Measurements from ENCODE around the gene ZNF277. TPM values are rescaled to one million over a fixed set of nuclear protein-coding genes. Genes with fewer than 3 reads are reported as not detected.

Gene ZNF277
- total RNA-seq, 1 donor from 2014 or later: 21.6 TPM

DNA sequence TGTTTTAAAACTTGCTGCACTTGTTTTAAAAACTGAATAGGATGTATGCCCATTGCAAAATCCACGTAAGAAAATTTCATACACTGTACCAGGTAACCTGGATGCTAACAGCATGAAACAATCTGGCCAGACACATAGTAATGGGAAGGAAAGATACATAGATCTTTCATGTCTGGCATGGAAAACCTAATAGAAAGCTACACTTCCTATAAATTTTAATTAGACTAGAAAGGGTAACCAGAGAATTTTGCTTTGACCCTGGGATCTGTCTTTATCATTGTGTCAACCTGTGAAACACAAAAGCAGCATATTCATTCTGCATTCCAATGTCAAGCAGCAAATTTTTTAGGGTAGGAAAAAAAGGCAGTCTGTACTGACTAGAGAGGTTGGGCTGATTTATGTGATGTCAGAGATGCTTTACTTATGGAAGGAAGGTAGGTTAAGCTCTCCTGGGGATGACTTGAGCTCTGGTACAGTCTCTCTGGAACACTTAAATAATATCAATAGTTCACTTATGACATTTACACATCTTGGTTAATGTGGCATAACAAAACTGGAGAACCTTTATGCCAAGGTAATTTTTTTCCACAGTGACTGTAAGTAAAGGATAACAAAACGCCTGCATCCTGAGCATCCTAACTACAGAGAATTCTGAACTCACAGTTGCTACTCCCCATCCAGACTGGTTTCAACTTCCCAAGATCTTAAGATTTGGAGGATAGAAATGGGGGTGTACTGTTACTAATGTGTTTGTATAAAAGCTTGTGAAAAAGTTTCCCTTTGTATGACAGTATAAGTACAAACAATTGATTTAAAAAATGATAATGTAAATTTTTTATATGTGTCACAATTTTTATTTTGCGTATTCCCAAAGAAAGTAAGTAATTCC, 45.0 kb upstream of the ZNF277 start:
- H3K27me3 ChIP-seq: no peaks in the 10 kb centered on the region
- H3K36me3 ChIP-seq: no peaks in the 10 kb centered on the region
- TF ChIP-seq POLR2A (IDR thresholded peaks at IDR 0.05) (no peak), POLR2AphosphoS5 (IDR thresholded peaks at IDR 0.05; ENCODE audit: insufficient read depth in 1 of 2, low read depth in 1 of 2) (no peak)
- TF ChIP-seq, protein P1, sequence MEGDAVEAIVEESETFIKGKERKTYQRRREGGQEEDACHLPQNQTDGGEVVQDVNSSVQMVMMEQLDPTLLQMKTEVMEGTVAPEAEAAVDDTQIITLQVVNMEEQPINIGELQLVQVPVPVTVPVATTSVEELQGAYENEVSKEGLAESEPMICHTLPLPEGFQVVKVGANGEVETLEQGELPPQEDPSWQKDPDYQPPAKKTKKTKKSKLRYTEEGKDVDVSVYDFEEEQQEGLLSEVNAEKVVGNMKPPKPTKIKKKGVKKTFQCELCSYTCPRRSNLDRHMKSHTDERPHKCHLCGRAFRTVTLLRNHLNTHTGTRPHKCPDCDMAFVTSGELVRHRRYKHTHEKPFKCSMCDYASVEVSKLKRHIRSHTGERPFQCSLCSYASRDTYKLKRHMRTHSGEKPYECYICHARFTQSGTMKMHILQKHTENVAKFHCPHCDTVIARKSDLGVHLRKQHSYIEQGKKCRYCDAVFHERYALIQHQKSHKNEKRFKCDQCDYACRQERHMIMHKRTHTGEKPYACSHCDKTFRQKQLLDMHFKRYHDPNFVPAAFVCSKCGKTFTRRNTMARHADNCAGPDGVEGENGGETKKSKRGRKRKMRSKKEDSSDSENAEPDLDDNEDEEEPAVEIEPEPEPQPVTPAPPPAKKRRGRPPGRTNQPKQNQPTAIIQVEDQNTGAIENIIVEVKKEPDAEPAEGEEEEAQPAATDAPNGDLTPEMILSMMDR (IDR thresholded peaks at IDR 0.05): no peak
- H3K27ac ChIP-seq: no peak overlapping the region
- intact Hi-C loops (cut with DNase I): no loop called here
- DNase-seq (ENCODE audit: extremely low spot score in 2 of 2): no peak
- peaks cover 9% of the 10 kb centered on the region for H3K4me1 ChIP-seq
- H3K9me3 ChIP-seq: no peaks in the 10 kb centered on the region
- H3K4me3 ChIP-seq: no peak overlapping the region

DNA sequence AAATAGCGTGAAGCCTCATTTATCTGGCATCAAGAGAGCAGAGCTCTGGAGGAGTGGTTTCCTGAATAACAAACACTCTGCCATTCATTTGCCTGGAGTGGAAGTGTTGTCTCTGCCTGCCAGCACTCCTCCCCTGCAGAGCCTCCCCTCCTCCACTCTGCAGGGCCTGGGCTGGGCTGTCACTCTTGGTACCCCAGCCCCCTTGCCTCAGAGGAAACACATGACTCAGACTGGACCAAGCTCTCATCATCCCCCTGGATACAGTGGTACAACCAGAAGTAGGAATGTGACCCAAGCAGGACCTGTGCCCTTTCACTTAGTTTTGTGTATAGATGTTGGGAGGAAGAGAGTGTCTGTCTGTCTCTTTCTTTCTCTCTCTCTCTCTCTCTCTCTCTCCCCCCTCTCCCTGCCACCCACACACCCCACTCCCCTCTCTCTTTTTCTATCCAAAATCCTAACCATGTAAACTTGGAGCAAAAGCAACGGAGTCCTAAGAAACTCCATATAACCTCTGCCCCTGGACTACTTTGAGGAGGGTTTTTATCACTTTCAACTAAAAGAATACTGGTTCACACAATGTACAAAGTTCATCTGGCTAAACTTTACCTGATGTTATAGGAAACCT, 44.2 kb upstream of the ZNF277 start:
- intact Hi-C loops (cut with DNase I): no loop called here
- H3K27me3 ChIP-seq: no peaks in the 10 kb centered on the region
- peak overlapping the region; percentile 9 for H3K27ac ChIP-seq
- no peak for DNase-seq (ENCODE audit: extremely low spot score in 2 of 2)
- peaks cover 9% of the 10 kb centered on the region for H3K4me1 ChIP-seq
- H3K9me3 ChIP-seq: no peaks in the 10 kb centered on the region
- H3K36me3 ChIP-seq: no peaks in the 10 kb centered on the region
- TF ChIP-seq POLR2A (IDR thresholded peaks at IDR 0.05) (no peak), POLR2AphosphoS5 (IDR thresholded peaks at IDR 0.05; ENCODE audit: insufficient read depth in 1 of 2, low read depth in 1 of 2) (peak in 1 of 2 donors; percentile 42)
- H3K4me3 ChIP-seq: no peak overlapping the region

DNA sequence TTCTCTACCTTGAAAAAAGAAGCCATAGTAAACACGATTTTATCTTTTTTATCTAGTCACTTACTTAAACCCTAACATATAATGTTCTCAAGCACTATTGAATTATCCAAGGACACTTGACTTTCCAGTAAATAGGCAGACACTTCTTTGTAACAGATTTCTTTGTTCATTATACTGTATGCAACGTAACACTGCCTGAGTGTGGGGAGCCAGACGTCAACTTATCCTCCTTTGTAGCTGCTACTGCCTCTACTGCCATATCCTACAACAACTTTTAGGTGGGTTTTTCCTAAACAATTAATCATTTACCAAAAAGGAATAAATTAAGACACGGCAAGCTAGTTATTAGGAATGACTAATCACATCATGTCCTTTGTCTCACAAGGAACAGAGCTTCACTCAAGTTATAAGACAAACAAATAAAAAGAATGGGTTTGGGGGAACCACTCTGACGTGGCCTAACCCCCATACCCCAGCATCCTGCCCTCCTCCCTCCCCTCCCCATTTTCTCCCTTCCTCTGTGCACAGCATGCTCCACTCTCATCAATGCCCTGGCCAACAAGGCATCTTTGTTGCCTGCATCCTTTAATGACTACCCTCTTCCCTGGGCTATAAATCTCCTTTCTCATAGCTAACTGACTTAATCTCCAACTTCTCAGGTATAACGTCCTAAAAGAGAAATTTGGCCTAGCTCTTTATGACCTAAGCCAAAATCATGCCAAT, 43.5 kb upstream of the ZNF277 start:
- Histone ChIP-seq H3K4me1 (peaks cover 9% of the 10 kb centered on the region), H3K9me3 (no peaks in the 10 kb centered on the region), H3K4me3 (no peak overlapping the region), H3K27ac (peak overlapping the region; percentile 9), H3K36me3 (no peaks in the 10 kb centered on the region), H3K27me3 (no peaks in the 10 kb centered on the region)
- intact Hi-C loops (cut with DNase I): no loop called here
- TF ChIP-seq POLR2AphosphoS5 (IDR thresholded peaks at IDR 0.05; ENCODE audit: insufficient read depth in 1 of 2, low read depth in 1 of 2): no peak
- TF ChIP-seq POLR2A (IDR thresholded peaks at IDR 0.05): no peak
- TF ChIP-seq, protein P1 (IDR thresholded peaks at IDR 0.05): no peak
- DNase-seq (ENCODE audit: extremely low spot score in 2 of 2): no peak

DNA sequence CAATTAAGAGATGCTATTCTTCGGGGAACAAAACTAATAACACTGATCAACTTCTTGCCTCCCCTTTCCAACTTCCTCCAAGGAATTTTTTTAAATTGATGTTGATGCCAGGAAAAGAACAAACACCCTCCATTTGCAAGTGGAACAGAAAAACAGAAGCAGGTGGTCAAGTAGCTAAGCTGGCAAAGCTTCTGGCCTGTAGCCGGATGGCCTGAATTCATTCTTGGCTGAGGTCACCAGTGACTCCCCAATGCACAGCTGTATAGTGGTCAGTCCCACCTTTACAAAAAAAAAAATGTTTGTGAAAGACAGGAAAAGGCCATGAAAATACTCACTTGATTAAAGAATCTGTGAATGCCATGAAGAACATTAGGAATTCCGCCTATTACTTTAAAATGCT, 39.3 kb upstream of the ZNF277 start:
- intact Hi-C loops (cut with DNase I): no loop called here
- H3K4me3 ChIP-seq: no peak overlapping the region
- no peaks in the 10 kb centered on the region for H3K4me1 ChIP-seq
- no peaks in the 10 kb centered on the region for H3K9me3 ChIP-seq
- no peak overlapping the region for H3K27ac ChIP-seq
- TF ChIP-seq POLR2AphosphoS5 (IDR thresholded peaks at IDR 0.05; ENCODE audit: insufficient read depth in 1 of 2, low read depth in 1 of 2): no peak
- TF ChIP-seq, protein P1 (IDR thresholded peaks at IDR 0.05): no peak
- no peak for DNase-seq (ENCODE audit: extremely low spot score in 2 of 2)
- H3K36me3 ChIP-seq: no peaks in the 10 kb centered on the region
- no peaks in the 10 kb centered on the region for H3K27me3 ChIP-seq

DNA sequence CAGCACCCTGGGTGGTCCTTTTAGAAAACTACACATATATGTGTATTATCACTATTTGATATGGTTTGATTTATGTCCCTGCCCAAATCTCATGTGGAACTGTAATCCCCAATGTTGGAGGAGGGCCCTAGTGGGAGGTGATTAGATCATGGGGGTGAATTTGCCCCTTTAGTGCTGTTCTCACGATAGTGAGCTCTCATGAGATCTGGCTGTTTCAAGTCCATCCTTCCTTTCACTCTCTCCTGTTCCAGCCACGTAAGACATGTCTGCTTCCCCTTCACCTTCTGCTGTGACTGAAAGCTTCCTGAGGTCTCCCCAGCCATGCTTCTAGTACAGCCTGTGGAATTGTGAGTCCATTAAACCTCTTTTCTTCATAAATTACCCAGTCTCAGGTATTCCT, 37.6 kb upstream of the ZNF277 start:
- H3K36me3 ChIP-seq: no peaks in the 10 kb centered on the region
- intact Hi-C loops (cut with DNase I): no loop called here
- TF ChIP-seq, protein P1 (IDR thresholded peaks at IDR 0.05): no peak
- TF ChIP-seq POLR2A (IDR thresholded peaks at IDR 0.05) (no peak), POLR2AphosphoS5 (IDR thresholded peaks at IDR 0.05; ENCODE audit: insufficient read depth in 1 of 2, low read depth in 1 of 2) (no peak)
- H3K9me3 ChIP-seq: no peaks in the 10 kb centered on the region
- H3K4me3 ChIP-seq: no peak overlapping the region
- H3K27ac ChIP-seq: no peak overlapping the region
- H3K4me1 ChIP-seq: no peaks in the 10 kb centered on the region
- no peak for DNase-seq (ENCODE audit: extremely low spot score in 2 of 2)
- H3K27me3 ChIP-seq: no peaks in the 10 kb centered on the region

Data from vagina (tissue), 2 donors.